ENCODE results near the gene CYTH3. TPM values are rescaled to one million over a fixed set of nuclear protein-coding genes. Genes with fewer than 3 reads are reported as not detected.

The CYTH3 gene
- total RNA-seq, 1 experiment from 2014 or later: 16.7 TPM

DNA sequence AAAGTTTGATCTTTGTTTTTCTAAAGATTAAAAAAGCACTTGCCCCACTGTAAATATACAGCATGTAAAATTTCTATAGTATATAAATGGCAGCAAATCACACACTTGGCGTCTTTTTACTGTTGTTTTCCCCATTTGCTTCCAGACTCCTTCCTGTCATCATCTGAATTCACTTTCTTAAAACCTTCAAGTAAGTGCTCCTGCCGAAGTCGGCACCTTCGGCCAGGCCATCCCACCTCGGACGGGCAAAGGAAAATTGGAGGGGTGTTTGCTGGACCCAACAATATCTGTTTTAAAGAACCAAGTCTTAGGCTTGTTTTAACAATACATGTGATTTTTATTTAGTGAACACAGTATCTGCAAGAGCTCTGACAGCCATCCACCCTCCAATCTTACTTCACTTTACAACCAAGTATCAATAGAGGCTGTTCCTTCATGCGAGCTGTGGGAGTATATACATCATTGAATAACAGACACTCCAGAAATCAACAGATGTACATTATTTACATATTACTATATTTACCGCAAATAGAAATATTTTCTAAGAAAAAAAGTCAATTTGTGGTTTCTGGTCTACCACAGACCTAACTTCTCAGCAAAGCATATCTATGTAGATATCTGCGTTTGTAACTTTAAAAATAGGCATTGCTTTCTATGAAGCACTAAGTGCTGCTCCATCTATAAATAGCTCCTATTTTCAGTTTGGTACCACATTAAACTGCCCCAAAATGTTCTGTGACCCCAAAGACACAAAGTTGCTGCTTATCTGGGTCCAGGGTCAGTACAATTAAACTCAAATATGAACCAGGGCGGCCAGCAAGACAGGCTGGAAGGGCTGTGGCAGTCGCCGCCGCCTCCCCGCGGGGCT lies 110.7 kb downstream of the CYTH3 start:
- Histone ChIP-seq H3K27ac (ENCODE audit: low read depth, low read length) (no peak overlapping the region), H3K9me3 (ENCODE audit: control insufficient read depth in 1 of 2, insufficient read depth in 1 of 2, low read depth in 1 of 2, low read length in 2 of 2) (no peaks in the 10 kb centered on the region), H2AFZ (ENCODE audit: low read depth, low read length, poor library complexity, severe bottlenecking) (no peak overlapping the region), H3K9me2 (ENCODE audit: insufficient read depth) (no peaks in the 10 kb centered on the region), H3K4me3 (replicated peaks in 1 of 2; ENCODE audit: low read depth in 1 of 2, low read length in 2 of 2) (no peak overlapping the region), H4K20me1 (ENCODE audit: insufficient read depth) (no peaks in the 10 kb centered on the region), H3K79me2 (ENCODE audit: insufficient read depth, low read length) (no peaks in the 10 kb centered on the region), H3K36me3 (ENCODE audit: control insufficient read depth in 1 of 2, insufficient read depth in 2 of 2, low read length in 2 of 2) (peaks cover 9 to 14% of the 10 kb centered on the region in 2 experiments; a peak in 3 of 4 replicates), H3K9ac (ENCODE audit: low read length) (no peak overlapping the region), H3K4me1 (ENCODE audit: control insufficient read depth in 1 of 2, insufficient read depth in 2 of 2, low read length in 2 of 2) (no peaks in the 10 kb centered on the region), H3K4me2 (ENCODE audit: low read length) (no peak overlapping the region), H3K27me3 (ENCODE audit: insufficient read depth, low read length) (no peaks in the 10 kb centered on the region)
- CTCF ChIA-PET: interaction anchor here (0.9 to 1.7 kb wide), 2 partner anchors 162 kb away, joined by 3 to 16 read pairs; no protein-coding TSS in a partner anchor
- ATAC-seq: no peak
- intact Hi-C loops (cut with micrococcal nuclease): loop anchor here (2.0 kb wide), 1 partner anchor 273 kb away; no protein-coding TSS in a partner anchor
- BruUV-seq (replicated peaks): no TSS peak
- no peak for DNase-seq (ENCODE audit: low read depth, low spot score)
- POLR2A ChIA-PET: no interaction called here
- RAD21 ChIA-PET (ENCODE audit: low non-redundant PET in 1 of 2, low total read pairs in 2 of 2, uncharacterized antibody in 2 of 2, unreplicated experiment in 2 of 2): interaction anchor here (0.5 to 0.6 kb wide), 2 partner anchors 121 to 165 kb away, joined by 3 to 4 read pairs; no protein-coding TSS in a partner anchor
- no peak for TF ChIP-seq YY1 (IDR thresholded peaks at IDR 0.05; ENCODE audit: extremely low read depth, insufficient replicate concordance, low read depth, low read length)
- TF ChIP-seq CEBPB (IDR thresholded peaks at IDR 0.05; ENCODE audit: low read depth): no peak
- no peak for TF ChIP-seq TCF7L2 (IDR thresholded peaks at IDR 0.05; ENCODE audit: borderline replicate concordance, extremely low read depth, insufficient read depth, insufficient read length)
- no peak for TF ChIP-seq EGR1 (IDR thresholded peaks at IDR 0.05; ENCODE audit: low read depth)
- TF ChIP-seq, protein P1, sequence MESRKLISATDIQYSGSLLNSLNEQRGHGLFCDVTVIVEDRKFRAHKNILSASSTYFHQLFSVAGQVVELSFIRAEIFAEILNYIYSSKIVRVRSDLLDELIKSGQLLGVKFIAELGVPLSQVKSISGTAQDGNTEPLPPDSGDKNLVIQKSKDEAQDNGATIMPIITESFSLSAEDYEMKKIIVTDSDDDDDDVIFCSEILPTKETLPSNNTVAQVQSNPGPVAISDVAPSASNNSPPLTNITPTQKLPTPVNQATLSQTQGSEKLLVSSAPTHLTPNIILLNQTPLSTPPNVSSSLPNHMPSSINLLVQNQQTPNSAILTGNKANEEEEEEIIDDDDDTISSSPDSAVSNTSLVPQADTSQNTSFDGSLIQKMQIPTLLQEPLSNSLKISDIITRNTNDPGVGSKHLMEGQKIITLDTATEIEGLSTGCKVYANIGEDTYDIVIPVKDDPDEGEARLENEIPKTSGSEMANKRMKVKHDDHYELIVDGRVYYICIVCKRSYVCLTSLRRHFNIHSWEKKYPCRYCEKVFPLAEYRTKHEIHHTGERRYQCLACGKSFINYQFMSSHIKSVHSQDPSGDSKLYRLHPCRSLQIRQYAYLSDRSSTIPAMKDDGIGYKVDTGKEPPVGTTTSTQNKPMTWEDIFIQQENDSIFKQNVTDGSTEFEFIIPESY (IDR thresholded peaks at IDR 0.05; ENCODE audit: extremely low read depth, insufficient replicate concordance, low read length): no peak
- TF ChIP-seq POLR2A (IDR thresholded peaks at IDR 0.05; ENCODE audit: borderline replicate concordance, extremely low read depth, insufficient read depth, insufficient read length): no peak
- TF ChIP-seq CBX3 (IDR thresholded peaks at IDR 0.05; ENCODE audit: low read depth): no peak
- TF ChIP-seq SRF (IDR thresholded peaks at IDR 0.05; ENCODE audit: low read depth): no peak
- no peak for TF ChIP-seq ATF3 (IDR thresholded peaks at IDR 0.05)
- TF ChIP-seq POLR2AphosphoS5 (IDR thresholded peaks at IDR 0.05; ENCODE audit: low read depth, low read length): no peak
- TF ChIP-seq EZH2 (IDR thresholded peaks at IDR 0.05): no peak
- no peak for TF ChIP-seq SP1 (IDR thresholded peaks at IDR 0.05; ENCODE audit: low read depth)
- TF ChIP-seq, protein P2, sequence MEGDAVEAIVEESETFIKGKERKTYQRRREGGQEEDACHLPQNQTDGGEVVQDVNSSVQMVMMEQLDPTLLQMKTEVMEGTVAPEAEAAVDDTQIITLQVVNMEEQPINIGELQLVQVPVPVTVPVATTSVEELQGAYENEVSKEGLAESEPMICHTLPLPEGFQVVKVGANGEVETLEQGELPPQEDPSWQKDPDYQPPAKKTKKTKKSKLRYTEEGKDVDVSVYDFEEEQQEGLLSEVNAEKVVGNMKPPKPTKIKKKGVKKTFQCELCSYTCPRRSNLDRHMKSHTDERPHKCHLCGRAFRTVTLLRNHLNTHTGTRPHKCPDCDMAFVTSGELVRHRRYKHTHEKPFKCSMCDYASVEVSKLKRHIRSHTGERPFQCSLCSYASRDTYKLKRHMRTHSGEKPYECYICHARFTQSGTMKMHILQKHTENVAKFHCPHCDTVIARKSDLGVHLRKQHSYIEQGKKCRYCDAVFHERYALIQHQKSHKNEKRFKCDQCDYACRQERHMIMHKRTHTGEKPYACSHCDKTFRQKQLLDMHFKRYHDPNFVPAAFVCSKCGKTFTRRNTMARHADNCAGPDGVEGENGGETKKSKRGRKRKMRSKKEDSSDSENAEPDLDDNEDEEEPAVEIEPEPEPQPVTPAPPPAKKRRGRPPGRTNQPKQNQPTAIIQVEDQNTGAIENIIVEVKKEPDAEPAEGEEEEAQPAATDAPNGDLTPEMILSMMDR (IDR thresholded peaks at IDR 0.05 in 2 of 3, conservative IDR thresholded peaks at IDR 0.05 in 1 of 3; ENCODE audit: borderline replicate concordance in 1 of 3, insufficient read depth in 1 of 3, low read depth in 2 of 3, low read length in 2 of 3): no peak
- no peak for TF ChIP-seq RAD21 (IDR thresholded peaks at IDR 0.05; ENCODE audit: low read depth)
- TF ChIP-seq ZFX (IDR thresholded peaks at IDR 0.05): no peak
- no peak for TF ChIP-seq FOSL1 (IDR thresholded peaks at IDR 0.05; ENCODE audit: low read depth)
- no peak for TF ChIP-seq ELF1 (IDR thresholded peaks at IDR 0.05; ENCODE audit: borderline replicate concordance, low read depth)
- no peak for TF ChIP-seq REST (IDR thresholded peaks at IDR 0.05; ENCODE audit: low read depth)
